ENCODE results near the gene SEPTIN5.

DNA sequence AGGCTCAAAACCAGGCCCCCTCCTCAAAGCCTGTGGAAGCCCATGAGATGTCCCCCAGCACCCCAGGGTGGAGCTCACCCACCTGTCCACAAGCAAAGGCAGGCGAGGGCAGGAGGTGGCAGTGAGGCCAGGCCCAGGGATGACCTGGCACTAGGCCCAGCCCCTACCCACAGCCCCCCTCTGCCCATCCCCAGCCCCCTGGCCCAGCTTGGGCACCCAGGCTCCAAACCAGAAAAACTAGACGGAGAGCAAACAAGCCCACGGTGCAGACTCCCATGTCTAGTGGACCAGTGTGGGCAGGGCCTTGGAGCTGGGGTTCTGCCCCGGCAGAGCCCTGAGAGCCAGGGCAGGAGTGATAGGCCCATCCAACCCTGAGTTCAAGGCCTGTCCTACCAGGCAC is 29.3 kb downstream of the SEPTIN5 start:
- TF ChIP-seq SPI1 (IDR thresholded peaks at IDR 0.05; ENCODE audit: borderline replicate concordance, low read depth, low read length), result no peak
- no peak for TF ChIP-seq CC2D1A (IDR thresholded peaks at IDR 0.05)
- no peak for TF ChIP-seq MTF1 (CRISPR knock-in tag; IDR thresholded peaks at IDR 0.05; ENCODE audit: borderline replicate concordance)
- TF ChIP-seq, protein P1, sequence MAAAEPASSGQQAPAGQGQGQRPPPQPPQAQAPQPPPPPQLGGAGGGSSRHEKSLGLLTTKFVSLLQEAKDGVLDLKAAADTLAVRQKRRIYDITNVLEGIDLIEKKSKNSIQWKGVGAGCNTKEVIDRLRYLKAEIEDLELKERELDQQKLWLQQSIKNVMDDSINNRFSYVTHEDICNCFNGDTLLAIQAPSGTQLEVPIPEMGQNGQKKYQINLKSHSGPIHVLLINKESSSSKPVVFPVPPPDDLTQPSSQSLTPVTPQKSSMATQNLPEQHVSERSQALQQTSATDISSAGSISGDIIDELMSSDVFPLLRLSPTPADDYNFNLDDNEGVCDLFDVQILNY (CRISPR knock-in tag; IDR thresholded peaks at IDR 0.05), result no peak
- no peak for TF ChIP-seq POLR2AphosphoS2 (IDR thresholded peaks at IDR 0.05; ENCODE audit: low read length)
- no peak for TF ChIP-seq ETS2 (tag; IDR thresholded peaks at IDR 0.05; ENCODE audit: borderline replicate concordance, poor library complexity, severe bottlenecking)
- no peak for TF ChIP-seq USF2 (CRISPR knock-in tag; IDR thresholded peaks at IDR 0.05)
- no peak for TF ChIP-seq NFIC (IDR thresholded peaks at IDR 0.05)
- TF ChIP-seq ARID2 (IDR thresholded peaks at IDR 0.05), result no peak
- TF ChIP-seq BDP1 (IDR thresholded peaks at IDR 0.05; ENCODE audit: insufficient read depth, insufficient read length), result no peak
- no peak for TF ChIP-seq ATF1 (CRISPR knock-in tag; IDR thresholded peaks at IDR 0.05)
- TF ChIP-seq ATF1 (tag; IDR thresholded peaks at IDR 0.05), result no peak
- no peak for TF ChIP-seq FOXK1 (CRISPR knock-in tag; IDR thresholded peaks at IDR 0.05; ENCODE audit: borderline replicate concordance)
